ENCODE measurements around the gene MAP3K5.

GRCh38 chr6:136614350-136614749, 177.9 kb downstream of the MAP3K5 start:
- TF ChIP-seq POLR2A (IDR thresholded peaks at IDR 0.05): no peak
- TF ChIP-seq CTCF (IDR thresholded peaks at IDR 0.05): no peak
- TF ChIP-seq EP300 (IDR thresholded peaks at IDR 0.05): no peak
- no peak for TF ChIP-seq POLR2AphosphoS5 (IDR thresholded peaks at IDR 0.05)

All from suprapubic skin (tissue), 4 donors.